ENCODE measurements around the gene LITAFD. TPM values are rescaled to one million over a fixed set of nuclear protein-coding genes. Genes with fewer than 3 reads are reported as not detected.

Gene LITAFD
- total and polyA plus RNA-seq, 10 of the 15 experiments (the other 5 are each of a cell fraction or from before 2014, with no cell fraction given): not detected

GRCh38 chr16:8866118-8866883 lies 15.8 kb upstream of the LITAFD start:
- CTCF ChIA-PET: no interaction called here
- Histone ChIP-seq H3K9ac (ENCODE audit: control insufficient read depth, insufficient read depth, low read length) (no peak overlapping the region; the same call in 1 of the 2 replicates), H2AFZ (ENCODE audit: control insufficient read depth, low read depth, low read length) (no peak overlapping the region), H3K27ac (ENCODE audit: control insufficient read depth, insufficient read depth) (no peak overlapping the region), H3K4me2 (ENCODE audit: control insufficient read depth, insufficient read depth) (peak overlapping the region; percentile 94), H3K27me3 (replicated peaks in 1 of 2; ENCODE audit: control insufficient read depth in 2 of 2, insufficient read depth in 2 of 2, low read length in 1 of 2) (no peaks in the 10 kb centered on the region), H4K20me1 (ENCODE audit: control insufficient read depth, insufficient read depth) (peaks cover 3% of the 10 kb centered on the region; the same call in 1 of the 2 replicates), H3K4me3 (peak overlapping the region; percentile 95; the same call in 1 of the 2 replicates), H3K36me3 (ENCODE audit: control insufficient read depth in 2 of 2, insufficient read depth in 2 of 2, low read length in 1 of 2) (peaks cover 3 to 13% of the 10 kb centered on the region in 2 experiments; a peak in 2 of 4 replicates), H3K4me1 (ENCODE audit: control insufficient read depth, insufficient read depth, low read length) (peaks cover 24% of the 10 kb centered on the region), H3K79me2 (ENCODE audit: control insufficient read depth, insufficient read depth, low read length) (peaks cover 67% of the 10 kb centered on the region), H3K9me3 (replicated peaks; ENCODE audit: control insufficient read depth, insufficient read depth, low read length) (no peaks in the 10 kb centered on the region; the same call in 2 of the 3 replicates)
- BruUV-seq (replicated peaks): no TSS peak
- WGBS (ENCODE audit: insufficient coverage, insufficient replicate concordance, low lambda C conversion rate, missing lambda C conversion rate): 91% methylated on average over 23 of the region's 30 CpGs
- POLR2A ChIA-PET: interaction anchor here (1.3 kb wide), 1 partner anchor 70 kb away, joined by 5 read pairs; the partner anchor contains the start of gene TMEM186
- intact Hi-C loops (cut with micrococcal nuclease; ENCODE audit: unreplicated experiment): no loop called here
- SMC1A ChIA-PET (ENCODE audit: uncharacterized antibody, unreplicated experiment): interaction anchor here (1.0 kb wide), 1 partner anchor 50 kb away, joined by 3 read pairs; no protein-coding TSS in a partner anchor
- no peak for TF ChIP-seq NR2C2 (IDR thresholded peaks at IDR 0.05; ENCODE audit: borderline replicate concordance, control insufficient read depth, insufficient read length, low read depth)
- no peak for TF ChIP-seq SIX5 (IDR thresholded peaks at IDR 0.05; ENCODE audit: low read depth, low read length, severe bottlenecking)
- TF ChIP-seq POLR2AphosphoS2 (IDR thresholded peaks at IDR 0.05; ENCODE audit: low read depth, low read length): no peak
- TF ChIP-seq CREM (IDR thresholded peaks at IDR 0.05; ENCODE audit: low read depth): no peak
- no peak for TF ChIP-seq POLR2A (IDR thresholded peaks at IDR 0.05; ENCODE audit: low read depth, low read length)
- TF ChIP-seq ZNF24 (IDR thresholded peaks at IDR 0.05): no peak
- TF ChIP-seq CHD1 (IDR thresholded peaks at IDR 0.05; ENCODE audit: low read depth, low read length): no peak
- no peak for FAIRE-seq
- no peak for DNase-seq (ENCODE audit: low read depth, low spot score)
- no peak for ATAC-seq
- RAD21 ChIA-PET (ENCODE audit: unreplicated experiment): interaction anchor here (0.6 kb wide), 1 partner anchor 56 kb away, joined by 3 read pairs; no protein-coding TSS in a partner anchor
- in situ Hi-C loops (cut with MboI): no loop called here
